Astrocyte of the spinal cord (primary cell): ENCODE measurements around the gene FRMPD2.
"Not testable (repeated sequence)": the region's sequence is repeated elsewhere in the genome, so short reads cannot be mapped to it uniquely, and the experiment has no call there.

ENCODE experiments used
- DNase-seq: peaks from one replicate; pipeline ENCODE4 v3.0.0; 2011; ENCODE audit warnings: low read depth, low spot score
- H3K4me3 ChIP-seq: 2 replicates; pipeline ENCODE4 v1.5.1; 2011; ENCODE audit warnings: low read depth, mild to moderate bottlenecking, low read length, moderate library complexity
- CTCF ChIP-seq: IDR thresholded peaks from 2 replicates; pipeline ENCODE4 v1.5.1; 2012; ENCODE audit warnings: low read depth, mild to moderate bottlenecking, low read length, inconsistent platforms
- in situ Hi-C: cut with HindIII; loops from 2 replicates; pipeline ENCODE4 v1.10.0; 2017; ENCODE audit warnings: low sequenced_read_pairs

Gene FRMPD2

GRCh38 chr10:48284811-48285210, 10.3 kb upstream of the FRMPD2 start:
- in situ Hi-C loops = no loop called here
- DNase-seq = no peak
- TF ChIP-seq CTCF = no peak
- H3K4me3 ChIP-seq = no peak overlapping the region

GRCh38 chr10:48284002-48284546, 9.6 kb upstream of the FRMPD2 start:
- H3K4me3 ChIP-seq = no peak overlapping the region
- no peak for TF ChIP-seq CTCF
- no peak for DNase-seq
- in situ Hi-C loops = no loop called here

- TF ChIP-seq CTCF = no peak
- no peak for DNase-seq
- in situ Hi-C loops = no loop called here
- no peak overlapping the region for H3K4me3 ChIP-seq
Observed at GRCh38 chr10:48282829-48283228, 8.3 kb upstream of the FRMPD2 start.

- DNase-seq, H3K4me3 ChIP-seq, in situ Hi-C loops: not testable (repeated sequence)
Observed at GRCh38 chr10:48281697-48282096, 7.2 kb upstream of the FRMPD2 start.

- TF ChIP-seq CTCF = no peak
- in situ Hi-C loops = no loop called here
- H3K4me3 ChIP-seq = no peak overlapping the region
- no peak for DNase-seq
Observed at GRCh38 chr10:48279081-48279751, 4.7 kb upstream of the FRMPD2 start.

- H3K4me3 ChIP-seq = no peak overlapping the region
- no peak for DNase-seq
- in situ Hi-C loops = no loop called here
- TF ChIP-seq CTCF = no peak
Observed at GRCh38 chr10:48277093-48277492, 2.6 kb upstream of the FRMPD2 start.

GRCh38 chr10:48273741-48274140, 755 bp downstream of the FRMPD2 start:
- in situ Hi-C loops = no loop called here
- H3K4me3 ChIP-seq = no peak overlapping the region
- no peak for DNase-seq
- TF ChIP-seq CTCF = no peak
